HCT116 (cell line): ENCODE measurements around the gene SUDS3. TPM values are rescaled to one million over a fixed set of nuclear protein-coding genes. Genes with fewer than 3 reads are reported as not detected.

Experiments used
- ATAC-seq: fragments of 200-7000 bp; cut with Tn5 transposase; 2 replicates; pipeline ENCODE4 v1.9.1; 2020; ENCODE audit warnings: mild to moderate bottlenecking, moderate library complexity
- BruUV-seq: library from RNA; stranded (reverse); fragments of 400-500 nt; replicated peaks from 2 replicates; lab custom pipeline; 2021; lab: Mats Ljungman, UMichigan
- CTCF ChIA-PET: fragments of 300-600 bp; sonication (Branson Sonifier 250); formaldehyde crosslinking; loops from one replicate; lab custom pipeline; 2021; ENCODE audit warnings: antibody characterized with exemption; lab: Charles Lee
- POLR2A ChIA-PET: fragments of 300-600, 350-600 bp; sonication (Branson Sonifier 250); formaldehyde crosslinking; loops from one replicate; lab custom pipeline; 2021; ENCODE audit warnings: antibody characterized with exemption; lab: Charles Lee
- RAD21 ChIA-PET, 2 experiments: fragments of 300-600 bp; sonication (Branson Sonifier 250); formaldehyde crosslinking; loops; one replicate each; lab custom pipeline; 2023; ENCODE audit warnings: low total read pairs in 2 of 2; ENCODE audit not compliant: uncharacterized antibody in 2 of 2, unreplicated experiment in 2 of 2, low non-redundant PET in 1 of 2; lab: Charles Lee
- DNase-seq: peaks from one replicate; pipeline ENCODE4 v3.0.0-alpha.2; 2010; ENCODE audit warnings: low read depth, low spot score
- H2AFZ ChIP-seq: fragments of 200-600 bp; shearing (Covaris generic), sonication (generic); 2 replicates; pipeline ENCODE4 v1.6.1; 2017; ENCODE audit warnings: low read depth, mixed run types, mixed read lengths, antibody characterized with exemption, low read length; ENCODE audit not compliant: poor library complexity, severe bottlenecking
- H3K27ac ChIP-seq: 2 replicates; pipeline ENCODE4 v1.5.1; 2012; ENCODE audit warnings: low read depth, low read length
- H3K27me3 ChIP-seq: fragments of 200-600 bp; sonication (generic); 2 replicates; pipeline ENCODE4 v1.6.1; 2016; ENCODE audit warnings: mixed run types, low read length, mixed read lengths; ENCODE audit not compliant: insufficient read depth
- H3K36me3 ChIP-seq, 2 experiments: fragments of 200-500 bp in 1 of 2; fragments of 200-600 bp in 1 of 2; sonication (Bioruptor generic) in 1 of 2; sonication (generic) in 1 of 2; 2 replicates each; pipeline versions ENCODE4 v1.5.1 to v1.6.1; 2014 to 2016; ENCODE audit warnings: low read length in 2 of 2, inconsistent platforms in 1 of 2, mixed read lengths in 1 of 2, mixed run types in 1 of 2; ENCODE audit not compliant: insufficient read depth in 2 of 2, control insufficient read depth in 1 of 2
- H3K4me1 ChIP-seq, 2 experiments: fragments of 200-600 bp in 1 of 2; sonication (generic) in 1 of 2; 2 replicates each; pipeline versions ENCODE4 v1.5.1 to v1.6.1; 2012 to 2017; ENCODE audit warnings: low read length in 2 of 2, inconsistent platforms in 1 of 2, mild to moderate bottlenecking in 1 of 2, mixed read lengths in 1 of 2, mixed run types in 1 of 2, moderate library complexity in 1 of 2; ENCODE audit not compliant: insufficient read depth in 2 of 2, control insufficient read depth in 1 of 2
- H3K4me2 ChIP-seq: fragments of 200-600 bp; sonication (generic); 2 replicates; pipeline ENCODE4 v1.6.1; 2017; ENCODE audit warnings: mixed run types, low read length, mixed read lengths
- H3K4me3 ChIP-seq, 2 experiments: fragments of 200-600 bp in 1 of 2; sonication (generic) in 1 of 2; replicated peaks in 1 of 2; 2 replicates each; pipeline ENCODE4 v1.5.1; 2011 to 2016; ENCODE audit warnings: low read length in 2 of 2, control low read depth in 1 of 2, low read depth in 1 of 2, mild to moderate bottlenecking in 1 of 2, mixed read lengths in 1 of 2, mixed run types in 1 of 2
- H3K79me2 ChIP-seq: fragments of 200-600 bp; sonication (generic); 2 replicates; pipeline ENCODE4 v1.6.1; 2017; ENCODE audit warnings: mild to moderate bottlenecking, mixed run types, low read length, moderate library complexity, mixed read lengths; ENCODE audit not compliant: insufficient read depth
- H3K9ac ChIP-seq: fragments of 200-600 bp; sonication (generic); 2 replicates; pipeline ENCODE4 v1.6.1; 2016; ENCODE audit warnings: low read length, mixed read lengths
- H3K9me2 ChIP-seq: fragments of 200-600 bp; sonication (generic), shearing (Covaris generic); 2 replicates; pipeline ENCODE4 v1.6.1; 2017; ENCODE audit warnings: mixed run types, mild to moderate bottlenecking, moderate library complexity; ENCODE audit not compliant: insufficient read depth
- H3K9me3 ChIP-seq, 2 experiments: fragments of 200-500 bp in 1 of 2; fragments of 200-600 bp in 1 of 2; sonication (Bioruptor generic) in 1 of 2; sonication (generic) in 1 of 2; 2 replicates each; pipeline ENCODE4 v1.6.1; 2014 to 2017; ENCODE audit warnings: low read length in 2 of 2, mixed read lengths in 2 of 2, inconsistent platforms in 1 of 2, low read depth in 1 of 2, mild to moderate bottlenecking in 1 of 2, mixed run types in 1 of 2, moderate library complexity in 1 of 2; ENCODE audit not compliant: control insufficient read depth in 1 of 2, insufficient read depth in 1 of 2
- H4K20me1 ChIP-seq: fragments of 200-600 bp; sonication (generic), shearing (Covaris generic); 2 replicates; pipeline ENCODE4 v1.6.1; 2017; ENCODE audit warnings: mixed run types, mild to moderate bottlenecking, moderate library complexity; ENCODE audit not compliant: insufficient read depth
- CBX3 ChIP-seq: IDR thresholded peaks from 2 replicates; pipeline ENCODE4 v1.6.1; 2012; ENCODE audit warnings: low read depth
- EGR1 ChIP-seq: IDR thresholded peaks from 2 replicates; pipeline ENCODE4 v1.6.1; 2012; ENCODE audit warnings: low read depth
- EZH2 ChIP-seq: fragments of 200-600 bp; sonication (generic); IDR thresholded peaks from 2 replicates; pipeline ENCODE4 v1.6.1; 2017; ENCODE audit warnings: antibody characterized with exemption, mixed run types
- EZH2phosphoT487 ChIP-seq: fragments of 200-600 bp; IDR thresholded peaks from 2 replicates; pipeline ENCODE4 v1.6.1; 2018; ENCODE audit warnings: antibody characterized with exemption, borderline replicate concordance
- JUND ChIP-seq: IDR thresholded peaks from 2 replicates; pipeline ENCODE4 v1.6.1; 2012
- MAX ChIP-seq: IDR thresholded peaks from 2 replicates; pipeline ENCODE4 v1.6.1; 2012
- POLR2AphosphoS5 ChIP-seq: IDR thresholded peaks from 2 replicates; pipeline ENCODE4 v1.6.1; 2011; ENCODE audit warnings: mild to moderate bottlenecking, low read depth, low read length, moderate library complexity
- ZFX ChIP-seq: fragments of 450-650 bp; IDR thresholded peaks from 2 replicates; pipeline ENCODE4 v1.6.1; 2017
- intact Hi-C: fragments of 100-400 bp; cut with micrococcal nuclease; formaldehyde crosslinking; loops from 2 replicates; pipeline ENCODE4 v1.10.0; 2022
- total RNA-seq: library from RNA; stranded (reverse); gene quantifications from one replicate; pipeline ENCODE4 v1.2.1, GENCODE V29; 2021; ENCODE audit not compliant: unreplicated experiment
- TF ChIP-seq, protein P1 (sequence below), 3 experiments: fragments of 200-600 bp in 1 of 3; sonication (generic) in 1 of 3; IDR thresholded peaks in 2 of 3; conservative IDR thresholded peaks in 1 of 3; 2 replicates each; pipeline ENCODE4 v1.5.1; 2012 to 2017; ENCODE audit warnings: low read depth in 2 of 3, low read length in 2 of 3, antibody characterized with exemption in 1 of 3, borderline replicate concordance in 1 of 3, control low read depth in 1 of 3, mild to moderate bottlenecking in 1 of 3, mixed read lengths in 1 of 3, mixed run types in 1 of 3, moderate library complexity in 1 of 3; ENCODE audit not compliant: insufficient read depth in 1 of 3

SUDS3 gene
- total RNA-seq, 1 experiment from 2014 or later = 32.3 TPM

DNA sequence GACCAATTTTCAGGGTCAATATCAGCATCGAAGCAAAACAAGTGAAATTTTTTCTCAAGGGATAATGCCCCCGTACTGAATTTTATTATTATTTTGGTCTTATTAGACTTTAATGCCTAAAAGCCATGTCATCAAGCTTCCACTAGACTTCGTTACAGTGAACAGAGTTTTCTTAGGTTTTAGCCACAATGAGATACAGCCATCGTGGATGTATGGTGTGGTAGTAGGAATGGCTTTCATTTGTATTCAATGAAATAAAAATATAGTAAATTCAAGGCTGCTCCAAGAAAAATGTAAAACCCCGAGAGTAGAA, 15.3 kb upstream of the SUDS3 start (continued):
- TF ChIP-seq, protein P1, sequence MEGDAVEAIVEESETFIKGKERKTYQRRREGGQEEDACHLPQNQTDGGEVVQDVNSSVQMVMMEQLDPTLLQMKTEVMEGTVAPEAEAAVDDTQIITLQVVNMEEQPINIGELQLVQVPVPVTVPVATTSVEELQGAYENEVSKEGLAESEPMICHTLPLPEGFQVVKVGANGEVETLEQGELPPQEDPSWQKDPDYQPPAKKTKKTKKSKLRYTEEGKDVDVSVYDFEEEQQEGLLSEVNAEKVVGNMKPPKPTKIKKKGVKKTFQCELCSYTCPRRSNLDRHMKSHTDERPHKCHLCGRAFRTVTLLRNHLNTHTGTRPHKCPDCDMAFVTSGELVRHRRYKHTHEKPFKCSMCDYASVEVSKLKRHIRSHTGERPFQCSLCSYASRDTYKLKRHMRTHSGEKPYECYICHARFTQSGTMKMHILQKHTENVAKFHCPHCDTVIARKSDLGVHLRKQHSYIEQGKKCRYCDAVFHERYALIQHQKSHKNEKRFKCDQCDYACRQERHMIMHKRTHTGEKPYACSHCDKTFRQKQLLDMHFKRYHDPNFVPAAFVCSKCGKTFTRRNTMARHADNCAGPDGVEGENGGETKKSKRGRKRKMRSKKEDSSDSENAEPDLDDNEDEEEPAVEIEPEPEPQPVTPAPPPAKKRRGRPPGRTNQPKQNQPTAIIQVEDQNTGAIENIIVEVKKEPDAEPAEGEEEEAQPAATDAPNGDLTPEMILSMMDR (IDR thresholded peaks at IDR 0.05 in 2 of 3, conservative IDR thresholded peaks at IDR 0.05 in 1 of 3; ENCODE audit: borderline replicate concordance in 1 of 3, insufficient read depth in 1 of 3, low read depth in 2 of 3, low read length in 2 of 3) = no peak
- TF ChIP-seq ZFX (no peak), EZH2phosphoT487 (no peak), EGR1 (no peak)

DNA sequence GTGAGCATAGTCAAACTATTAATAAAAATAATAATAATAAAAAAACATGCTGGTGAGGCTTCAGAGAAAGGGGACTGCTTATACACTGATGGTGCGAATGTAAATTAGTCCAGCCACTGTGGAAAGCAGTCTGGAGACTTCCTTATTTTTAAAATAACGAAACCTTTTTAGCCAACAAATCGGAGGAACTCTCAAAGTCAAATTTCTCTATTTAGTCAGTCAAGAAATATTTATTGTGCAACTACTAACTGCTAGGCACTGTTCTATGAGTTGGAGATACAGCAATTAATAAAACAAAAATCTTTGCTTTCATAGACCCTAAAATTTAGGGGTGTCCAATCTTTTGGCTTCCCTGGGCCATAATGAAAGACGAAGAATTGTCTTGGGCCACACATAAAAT, 14.5 kb upstream of the SUDS3 start:
- no peak overlapping the region for H3K9ac ChIP-seq
- POLR2A ChIA-PET = no interaction called here
- H3K4me1 ChIP-seq = peaks cover 19 to 25% of the 10 kb centered on the region in 2 experiments
- no peak for TF ChIP-seq JUND
- TF ChIP-seq, protein P1 (IDR thresholded peaks at IDR 0.05 in 2 of 3, conservative IDR thresholded peaks at IDR 0.05 in 1 of 3; ENCODE audit: borderline replicate concordance in 1 of 3, insufficient read depth in 1 of 3, low read depth in 2 of 3, low read length in 2 of 3) = no peak
- TF ChIP-seq MAX = no peak
- no peak for TF ChIP-seq CBX3
- no peak for TF ChIP-seq EZH2
- TF ChIP-seq POLR2AphosphoS5 = no peak
- no peak overlapping the region for H3K4me3 ChIP-seq
- no peaks in the 10 kb centered on the region for H3K79me2 ChIP-seq
- no peak overlapping the region for H3K27ac ChIP-seq
- no peak overlapping the region for H2AFZ ChIP-seq
- CTCF ChIA-PET = no interaction called here
- intact Hi-C loops = no loop called here
- BruUV-seq = no TSS peak
- no peaks in the 10 kb centered on the region for H3K9me3 ChIP-seq
- no peak for ATAC-seq
- H3K9me2 ChIP-seq = no peaks in the 10 kb centered on the region
- no peaks in the 10 kb centered on the region for H4K20me1 ChIP-seq
- H3K4me2 ChIP-seq = no peak overlapping the region
- H3K27me3 ChIP-seq = no peaks in the 10 kb centered on the region
- RAD21 ChIA-PET = no interaction called here
- DNase-seq = no peak
- H3K36me3 ChIP-seq = no peaks in the 10 kb centered on the region
